ENCODE measurements around the gene SRD5A1. TPM values are rescaled to one million over a fixed set of nuclear protein-coding genes. Genes with fewer than 3 reads are reported as not detected.

The SRD5A1 gene
- total RNA-seq, 2 donors from 2014 or later: 15.9 to 17.4 TPM

GRCh38 chr5:6704361-6704851, 71.2 kb downstream of the SRD5A1 start:
- H3K36me3 ChIP-seq: no peaks in the 10 kb centered on the region
- no peak overlapping the region for H3K9ac ChIP-seq (ENCODE audit: low read depth in 2 of 2, low read length in 2 of 2)
- intact Hi-C loops (cut with DNase I): no loop called here
- H3K4me1 ChIP-seq: no peaks in the 10 kb centered on the region
- H3K9me3 ChIP-seq: no peaks in the 10 kb centered on the region
- H3K27me3 ChIP-seq: no peaks in the 10 kb centered on the region
- H3K27ac ChIP-seq: no peak overlapping the region
- no peak for TF ChIP-seq CTCF (IDR thresholded peaks at IDR 0.05)
- H3K4me3 ChIP-seq: no peak overlapping the region
- DNase-seq: peak; percentile 18

GRCh38 chr5:6705088-6705487, 71.8 kb downstream of the SRD5A1 start:
- no peaks in the 10 kb centered on the region for H3K4me1 ChIP-seq
- H3K27me3 ChIP-seq: no peaks in the 10 kb centered on the region
- H3K27ac ChIP-seq: no peak overlapping the region
- TF ChIP-seq CTCF (IDR thresholded peaks at IDR 0.05): no peak
- no peaks in the 10 kb centered on the region for H3K9me3 ChIP-seq
- H3K36me3 ChIP-seq: no peaks in the 10 kb centered on the region
- no peak overlapping the region for H3K4me3 ChIP-seq
- no peak overlapping the region for H3K9ac ChIP-seq (ENCODE audit: low read depth in 2 of 2, low read length in 2 of 2)
- no peak for DNase-seq
- intact Hi-C loops (cut with DNase I): no loop called here

GRCh38 chr5:6705959-6706358, 72.7 kb downstream of the SRD5A1 start:
- H3K27ac ChIP-seq: no peak overlapping the region
- no peak for DNase-seq
- H3K27me3 ChIP-seq: no peaks in the 10 kb centered on the region
- no peak overlapping the region for H3K9ac ChIP-seq (ENCODE audit: low read depth in 2 of 2, low read length in 2 of 2)
- intact Hi-C loops (cut with DNase I): no loop called here
- TF ChIP-seq CTCF (IDR thresholded peaks at IDR 0.05): no peak
- no peak overlapping the region for H3K4me3 ChIP-seq
- no peaks in the 10 kb centered on the region for H3K4me1 ChIP-seq
- H3K9me3 ChIP-seq: no peaks in the 10 kb centered on the region
- no peaks in the 10 kb centered on the region for H3K36me3 ChIP-seq

GRCh38 chr5:6707852-6708251, 74.6 kb downstream of the SRD5A1 start:
- TF ChIP-seq CTCF (IDR thresholded peaks at IDR 0.05): no peak
- no peaks in the 10 kb centered on the region for H3K9me3 ChIP-seq
- no peaks in the 10 kb centered on the region for H3K36me3 ChIP-seq
- H3K4me3 ChIP-seq: no peak overlapping the region
- no peak for DNase-seq
- H3K27me3 ChIP-seq: no peaks in the 10 kb centered on the region
- peaks cover 4% of the 10 kb centered on the region for H3K4me1 ChIP-seq
- H3K9ac ChIP-seq (ENCODE audit: low read depth in 2 of 2, low read length in 2 of 2): no peak overlapping the region
- H3K27ac ChIP-seq: no peak overlapping the region
- intact Hi-C loops (cut with DNase I): no loop called here

- DNase-seq: peak; percentile 7
- H3K4me1 ChIP-seq: peaks cover 4% of the 10 kb centered on the region
- no peak overlapping the region for H3K9ac ChIP-seq (ENCODE audit: low read depth in 2 of 2, low read length in 2 of 2)
- no peak overlapping the region for H3K4me3 ChIP-seq
- no peaks in the 10 kb centered on the region for H3K36me3 ChIP-seq
- TF ChIP-seq CTCF (IDR thresholded peaks at IDR 0.05): no peak
- H3K9me3 ChIP-seq: no peaks in the 10 kb centered on the region
- intact Hi-C loops (cut with DNase I): no loop called here
- no peak overlapping the region for H3K27ac ChIP-seq
- H3K27me3 ChIP-seq: no peaks in the 10 kb centered on the region
Observed at GRCh38 chr5:6708814-6709213, 75.6 kb downstream of the SRD5A1 start.

All from colonic mucosa (tissue), 4 donors.